ENCODE results near the gene PDE10A. TPM values are rescaled to one million over a fixed set of nuclear protein-coding genes. Genes with fewer than 3 reads are reported as not detected.
"Not testable (repeated sequence)": the region's sequence is repeated elsewhere in the genome, so short reads cannot be mapped to it uniquely, and the experiment has no call there.

PDE10A gene
- total and polyA plus RNA-seq, 4 donors, result 1.0 to 6.2 (median 3.0) TPM

- Histone ChIP-seq H3K27ac (ENCODE audit: low read depth in 1 of 2, low read length in 1 of 2) (no peak overlapping the region), H3K27me3 (ENCODE audit: control insufficient read depth in 3 of 3, insufficient read depth in 3 of 3, low read length in 2 of 3) (no peaks in the 10 kb centered on the region), H3K4me1 (ENCODE audit: control insufficient read depth in 5 of 5, insufficient read depth in 5 of 5, low read length in 5 of 5) (peaks cover 0 to 7% (median 0%) of the 10 kb centered on the region in 5 donors), H3K4me3 (no peak overlapping the region), H3K36me3 (ENCODE audit: control insufficient read depth in 4 of 4, insufficient read depth in 4 of 4, low read length in 4 of 4) (no peaks in the 10 kb centered on the region), H3K9ac (ENCODE audit: insufficient read depth in 1 of 2, low read length in 2 of 2) (no peak overlapping the region), H3K9me3 (ENCODE audit: control insufficient read depth in 4 of 4, insufficient read depth in 3 of 4, low read length in 3 of 4) (no peaks in the 10 kb centered on the region)
- WGBS, 2 donors, result 42 to 54% methylated on average over 2 of the region's 2 CpGs
- no peak for ATAC-seq (ENCODE audit: insufficient read depth, low FRiP score)
- no peak for TF ChIP-seq CTCF (IDR thresholded peaks at IDR 0.05; ENCODE audit: control extremely low read depth, extremely low read depth)
- DNase-seq, result peak in 1 of 3 donors; percentile 14
These were observed 154.6 kb downstream of the PDE10A start for GRCh38 chr6:165508321-165508869.

- Histone ChIP-seq H3K27ac (ENCODE audit: low read depth in 1 of 2, low read length in 1 of 2) (no peak overlapping the region), H3K27me3 (ENCODE audit: control insufficient read depth in 3 of 3, insufficient read depth in 3 of 3, low read length in 2 of 3) (no peaks in the 10 kb centered on the region), H3K9me3 (ENCODE audit: control insufficient read depth in 4 of 4, insufficient read depth in 3 of 4, low read length in 3 of 4) (no peaks in the 10 kb centered on the region), H3K4me3 (no peak overlapping the region), H3K36me3 (ENCODE audit: control insufficient read depth in 4 of 4, insufficient read depth in 4 of 4, low read length in 4 of 4) (peaks cover 0 to 4% (median 0%) of the 10 kb centered on the region in 4 donors), H3K9ac (ENCODE audit: insufficient read depth in 1 of 2, low read length in 2 of 2) (no peak overlapping the region), H3K4me1 (ENCODE audit: control insufficient read depth in 5 of 5, insufficient read depth in 5 of 5, low read length in 5 of 5) (peaks cover 0 to 7% (median 0%) of the 10 kb centered on the region in 5 donors)
- no peak for ATAC-seq (ENCODE audit: insufficient read depth, low FRiP score)
- no peak for TF ChIP-seq CTCF (IDR thresholded peaks at IDR 0.05; ENCODE audit: control extremely low read depth, extremely low read depth)
- WGBS, 2 donors, result 88 to 93% methylated on average over 2 of the region's 2 CpGs
- no peak for DNase-seq
These were observed 156.4 kb downstream of the PDE10A start for GRCh38 chr6:165506657-165507056.

- H3K9me3 ChIP-seq (ENCODE audit: control insufficient read depth in 4 of 4, insufficient read depth in 3 of 4, low read length in 3 of 4); H3K4me1 ChIP-seq (ENCODE audit: control insufficient read depth in 5 of 5, insufficient read depth in 5 of 5, low read length in 5 of 5); H3K27me3 ChIP-seq (ENCODE audit: control insufficient read depth in 3 of 3, insufficient read depth in 3 of 3, low read length in 2 of 3); DNase-seq; ATAC-seq (ENCODE audit: insufficient read depth, low FRiP score); H3K27ac ChIP-seq (ENCODE audit: low read depth in 1 of 2, low read length in 1 of 2); H3K4me3 ChIP-seq; H3K9ac ChIP-seq (ENCODE audit: insufficient read depth in 1 of 2, low read length in 2 of 2); H3K36me3 ChIP-seq (ENCODE audit: control insufficient read depth in 4 of 4, insufficient read depth in 4 of 4, low read length in 4 of 4): not testable (repeated sequence)
- WGBS, 2 donors, result 85 to 91% methylated on average over 6 of the region's 6 CpGs
These were observed 162.7 kb downstream of the PDE10A start for GRCh38 chr6:165500214-165500907.

- Histone ChIP-seq H3K36me3 (ENCODE audit: control insufficient read depth in 4 of 4, insufficient read depth in 4 of 4, low read length in 4 of 4) (no peaks in the 10 kb centered on the region), H3K4me3 (no peak overlapping the region), H3K9me3 (ENCODE audit: control insufficient read depth in 4 of 4, insufficient read depth in 3 of 4, low read length in 3 of 4) (no peaks in the 10 kb centered on the region), H3K9ac (ENCODE audit: insufficient read depth in 1 of 2, low read length in 2 of 2) (no peak overlapping the region), H3K27ac (ENCODE audit: low read depth in 1 of 2, low read length in 1 of 2) (no peak overlapping the region), H3K27me3 (ENCODE audit: control insufficient read depth in 3 of 3, insufficient read depth in 3 of 3, low read length in 2 of 3) (no peaks in the 10 kb centered on the region), H3K4me1 (ENCODE audit: control insufficient read depth in 5 of 5, insufficient read depth in 5 of 5, low read length in 5 of 5) (peaks cover 0 to 4% (median 0%) of the 10 kb centered on the region in 5 donors)
- TF ChIP-seq CTCF (IDR thresholded peaks at IDR 0.05; ENCODE audit: control extremely low read depth, extremely low read depth), result no peak
- WGBS, 2 donors, result 90 to 92% methylated on average over 4 of the region's 4 CpGs
- ATAC-seq (ENCODE audit: insufficient read depth, low FRiP score) (no peak), DNase-seq (no peak)
These were observed 165.6 kb downstream of the PDE10A start for GRCh38 chr6:165497472-165497871.
